ENCODE measurements around the gene ERMARD.

Gene ERMARD

GRCh38 chr6:169810066-169810989 is 58.9 kb downstream of the ERMARD start:
- Histone ChIP-seq H3K14ac (ENCODE audit: low read length) (no peak overlapping the region), H2AK5ac (ENCODE audit: low read length) (no peak overlapping the region), H3K9ac (ENCODE audit: low read length) (peak overlapping the region; percentile 59), H3K36me3 (ENCODE audit: control insufficient read depth in 1 of 2, insufficient read depth in 2 of 2, low read length in 2 of 2) (no peaks in the 10 kb centered on the region), H3K27ac (ENCODE audit: low read depth, low read length) (no peak overlapping the region), H3K4me2 (ENCODE audit: low read length) (no peak overlapping the region), H4K12ac (ENCODE audit: low read depth, low read length) (no peak overlapping the region), H2BK5ac (ENCODE audit: low read depth, low read length, poor library complexity) (no peak overlapping the region), H3K4me3 (ENCODE audit: low read depth, low read length) (peak overlapping the region; percentile 24), H2AFZ (ENCODE audit: insufficient read depth, low read length, poor library complexity) (no peak overlapping the region), H3K4me1 (ENCODE audit: control insufficient read depth in 1 of 2, insufficient read depth in 2 of 2, low read length in 2 of 2) (peaks cover 0 to 3% of the 10 kb centered on the region in 2 experiments), H2BK12ac (ENCODE audit: low read length) (no peak overlapping the region), H3K79me2 (ENCODE audit: control insufficient read depth, insufficient read depth, low read length, poor library complexity) (no peaks in the 10 kb centered on the region), H3K18ac (ENCODE audit: low read length) (no peak overlapping the region), H3K9me3 (ENCODE audit: insufficient read depth, low read depth, low read length) (peaks cover 9% of the 10 kb centered on the region), H3K27me3 (ENCODE audit: insufficient read depth, low read length) (no peaks in the 10 kb centered on the region), H3K23ac (ENCODE audit: low read length) (no peak overlapping the region), H4K91ac (ENCODE audit: low read depth, low read length) (no peak overlapping the region), H4K8ac (ENCODE audit: low read depth, low read length) (no peak overlapping the region), H3K4ac (ENCODE audit: low read depth, low read length) (no peak overlapping the region), H2BK120ac (ENCODE audit: insufficient read depth, low read length, poor library complexity) (no peak overlapping the region), H3K79me1 (ENCODE audit: low read length) (no peaks in the 10 kb centered on the region)
- WGBS (ENCODE audit: extremely low coverage, insufficient coverage, insufficient read length): no CpG with 5 or more reads among the region's 18 CpGs
- DNase-seq: no peak

GRCh38 chr6:169811072-169811471 is 59.6 kb downstream of the ERMARD start:
- no CpG with 5 or more reads among the region's 8 CpGs for WGBS (ENCODE audit: extremely low coverage, insufficient coverage, insufficient read length)
- Histone ChIP-seq H3K23ac (ENCODE audit: low read length) (no peak overlapping the region), H3K9me3 (ENCODE audit: insufficient read depth, low read depth, low read length) (peaks cover 9% of the 10 kb centered on the region), H3K79me2 (ENCODE audit: control insufficient read depth, insufficient read depth, low read length, poor library complexity) (no peaks in the 10 kb centered on the region), H2AK5ac (ENCODE audit: low read length) (no peak overlapping the region), H2BK12ac (ENCODE audit: low read length) (no peak overlapping the region), H3K4me3 (ENCODE audit: low read depth, low read length) (no peak overlapping the region), H3K4me2 (ENCODE audit: low read length) (no peak overlapping the region), H3K14ac (ENCODE audit: low read length) (no peak overlapping the region), H4K91ac (ENCODE audit: low read depth, low read length) (no peak overlapping the region), H3K4ac (ENCODE audit: low read depth, low read length) (no peak overlapping the region), H3K4me1 (ENCODE audit: control insufficient read depth in 1 of 2, insufficient read depth in 2 of 2, low read length in 2 of 2) (peaks cover 0 to 3% of the 10 kb centered on the region in 2 experiments), H3K18ac (ENCODE audit: low read length) (no peak overlapping the region), H4K8ac (ENCODE audit: low read depth, low read length) (no peak overlapping the region), H3K79me1 (ENCODE audit: low read length) (no peaks in the 10 kb centered on the region), H2AFZ (ENCODE audit: insufficient read depth, low read length, poor library complexity) (no peak overlapping the region), H2BK5ac (ENCODE audit: low read depth, low read length, poor library complexity) (no peak overlapping the region), H3K9ac (ENCODE audit: low read length) (no peak overlapping the region), H4K12ac (ENCODE audit: low read depth, low read length) (no peak overlapping the region), H3K36me3 (ENCODE audit: control insufficient read depth in 1 of 2, insufficient read depth in 2 of 2, low read length in 2 of 2) (no peaks in the 10 kb centered on the region), H2BK120ac (ENCODE audit: insufficient read depth, low read length, poor library complexity) (no peak overlapping the region), H3K27ac (ENCODE audit: low read depth, low read length) (no peak overlapping the region), H3K27me3 (ENCODE audit: insufficient read depth, low read length) (no peaks in the 10 kb centered on the region)
- DNase-seq: no peak

GRCh38 chr6:169811521-169812256 is 60.3 kb downstream of the ERMARD start:
- Histone ChIP-seq H3K4ac (ENCODE audit: low read depth, low read length) (no peak overlapping the region), H3K27me3 (ENCODE audit: insufficient read depth, low read length) (no peaks in the 10 kb centered on the region), H3K4me3 (ENCODE audit: low read depth, low read length) (peak overlapping the region; percentile 23), H3K18ac (ENCODE audit: low read length) (no peak overlapping the region), H3K9ac (ENCODE audit: low read length) (no peak overlapping the region), H3K14ac (ENCODE audit: low read length) (no peak overlapping the region), H3K23ac (ENCODE audit: low read length) (no peak overlapping the region), H2AFZ (ENCODE audit: insufficient read depth, low read length, poor library complexity) (no peak overlapping the region), H3K36me3 (ENCODE audit: control insufficient read depth in 1 of 2, insufficient read depth in 2 of 2, low read length in 2 of 2) (no peaks in the 10 kb centered on the region), H3K9me3 (ENCODE audit: insufficient read depth, low read depth, low read length) (peaks cover 9% of the 10 kb centered on the region), H2BK12ac (ENCODE audit: low read length) (no peak overlapping the region), H3K79me2 (ENCODE audit: control insufficient read depth, insufficient read depth, low read length, poor library complexity) (no peaks in the 10 kb centered on the region), H3K79me1 (ENCODE audit: low read length) (no peaks in the 10 kb centered on the region), H3K4me1 (ENCODE audit: control insufficient read depth in 1 of 2, insufficient read depth in 2 of 2, low read length in 2 of 2) (peaks cover 0 to 3% of the 10 kb centered on the region in 2 experiments), H2AK5ac (ENCODE audit: low read length) (no peak overlapping the region), H3K4me2 (ENCODE audit: low read length) (no peak overlapping the region), H3K27ac (ENCODE audit: low read depth, low read length) (no peak overlapping the region), H2BK5ac (ENCODE audit: low read depth, low read length, poor library complexity) (no peak overlapping the region), H4K12ac (ENCODE audit: low read depth, low read length) (no peak overlapping the region), H2BK120ac (ENCODE audit: insufficient read depth, low read length, poor library complexity) (no peak overlapping the region), H4K8ac (ENCODE audit: low read depth, low read length) (no peak overlapping the region), H4K91ac (ENCODE audit: low read depth, low read length) (no peak overlapping the region)
- WGBS (ENCODE audit: extremely low coverage, insufficient coverage, insufficient read length): no CpG with 5 or more reads among the region's 18 CpGs
- DNase-seq: no peak

- H3K36me3 ChIP-seq (ENCODE audit: control insufficient read depth in 1 of 2, insufficient read depth in 2 of 2, low read length in 2 of 2): no peaks in the 10 kb centered on the region
- H2AK5ac ChIP-seq (ENCODE audit: low read length): no peak overlapping the region
- H3K79me2 ChIP-seq (ENCODE audit: control insufficient read depth, insufficient read depth, low read length, poor library complexity): no peaks in the 10 kb centered on the region
- no peak overlapping the region for H3K4ac ChIP-seq (ENCODE audit: low read depth, low read length)
- DNase-seq: no peak
- H3K4me3 ChIP-seq (ENCODE audit: low read depth, low read length): no peak overlapping the region
- no peak overlapping the region for H2BK120ac ChIP-seq (ENCODE audit: insufficient read depth, low read length, poor library complexity)
- H3K4me1 ChIP-seq (ENCODE audit: control insufficient read depth in 1 of 2, insufficient read depth in 2 of 2, low read length in 2 of 2): peaks cover 0 to 3% of the 10 kb centered on the region in 2 experiments
- no peak overlapping the region for H2BK5ac ChIP-seq (ENCODE audit: low read depth, low read length, poor library complexity)
- H3K9me3 ChIP-seq (ENCODE audit: insufficient read depth, low read depth, low read length): peaks cover 9% of the 10 kb centered on the region
- no peak overlapping the region for H2BK12ac ChIP-seq (ENCODE audit: low read length)
- H4K91ac ChIP-seq (ENCODE audit: low read depth, low read length): no peak overlapping the region
- no peak overlapping the region for H3K4me2 ChIP-seq (ENCODE audit: low read length)
- H3K27me3 ChIP-seq (ENCODE audit: insufficient read depth, low read length): no peaks in the 10 kb centered on the region
- H3K14ac ChIP-seq (ENCODE audit: low read length): no peak overlapping the region
- H4K12ac ChIP-seq (ENCODE audit: low read depth, low read length): no peak overlapping the region
- no peak overlapping the region for H4K8ac ChIP-seq (ENCODE audit: low read depth, low read length)
- no peak overlapping the region for H2AFZ ChIP-seq (ENCODE audit: insufficient read depth, low read length, poor library complexity)
- WGBS (ENCODE audit: extremely low coverage, insufficient coverage, insufficient read length): no CpG with 5 or more reads among the region's 17 CpGs
- H3K79me1 ChIP-seq (ENCODE audit: low read length): no peaks in the 10 kb centered on the region
- no peak overlapping the region for H3K18ac ChIP-seq (ENCODE audit: low read length)
- no peak overlapping the region for H3K9ac ChIP-seq (ENCODE audit: low read length)
- no peak overlapping the region for H3K27ac ChIP-seq (ENCODE audit: low read depth, low read length)
- H3K23ac ChIP-seq (ENCODE audit: low read length): no peak overlapping the region
Measured at GRCh38 chr6:169812257-169812644, 60.8 kb downstream of the ERMARD start.
